ENCODE results near the gene TRIM15.

TRIM15 gene

DNA sequence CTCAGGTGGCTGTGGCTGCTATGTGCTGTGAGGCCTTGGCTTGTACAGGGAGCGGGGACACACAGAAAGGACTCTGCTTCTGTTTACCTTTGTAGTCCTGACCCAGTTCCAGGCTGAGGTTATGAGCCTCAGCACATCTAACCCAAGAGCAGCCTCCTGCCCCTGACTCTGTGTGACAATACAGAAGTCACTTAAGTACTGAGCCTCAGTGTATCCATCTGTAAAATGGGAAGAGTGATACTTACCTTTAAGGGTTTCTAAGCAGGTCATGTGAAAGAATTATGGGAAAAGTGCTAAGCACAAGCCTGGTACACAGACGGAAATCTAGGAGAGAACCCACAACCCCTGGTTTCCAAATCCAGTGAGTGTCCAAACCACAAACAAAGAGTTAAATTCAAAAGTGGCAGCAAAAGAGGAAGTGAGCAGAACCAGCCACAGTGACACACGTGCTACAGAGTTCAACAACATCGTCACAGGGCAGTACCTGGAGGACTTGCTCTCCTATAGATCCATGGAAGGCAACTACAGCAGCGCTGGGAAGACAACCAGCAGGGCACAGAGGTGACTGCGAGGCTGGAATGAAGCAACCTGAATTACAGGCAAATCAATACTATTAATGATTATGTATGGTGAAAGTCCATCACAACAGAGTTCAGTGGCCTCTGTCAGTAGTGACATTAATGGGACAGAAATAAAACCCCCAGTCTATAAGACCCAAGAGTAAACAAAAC is 37.4 kb downstream of the TRIM15 start:
- TF ChIP-seq, protein P1, sequence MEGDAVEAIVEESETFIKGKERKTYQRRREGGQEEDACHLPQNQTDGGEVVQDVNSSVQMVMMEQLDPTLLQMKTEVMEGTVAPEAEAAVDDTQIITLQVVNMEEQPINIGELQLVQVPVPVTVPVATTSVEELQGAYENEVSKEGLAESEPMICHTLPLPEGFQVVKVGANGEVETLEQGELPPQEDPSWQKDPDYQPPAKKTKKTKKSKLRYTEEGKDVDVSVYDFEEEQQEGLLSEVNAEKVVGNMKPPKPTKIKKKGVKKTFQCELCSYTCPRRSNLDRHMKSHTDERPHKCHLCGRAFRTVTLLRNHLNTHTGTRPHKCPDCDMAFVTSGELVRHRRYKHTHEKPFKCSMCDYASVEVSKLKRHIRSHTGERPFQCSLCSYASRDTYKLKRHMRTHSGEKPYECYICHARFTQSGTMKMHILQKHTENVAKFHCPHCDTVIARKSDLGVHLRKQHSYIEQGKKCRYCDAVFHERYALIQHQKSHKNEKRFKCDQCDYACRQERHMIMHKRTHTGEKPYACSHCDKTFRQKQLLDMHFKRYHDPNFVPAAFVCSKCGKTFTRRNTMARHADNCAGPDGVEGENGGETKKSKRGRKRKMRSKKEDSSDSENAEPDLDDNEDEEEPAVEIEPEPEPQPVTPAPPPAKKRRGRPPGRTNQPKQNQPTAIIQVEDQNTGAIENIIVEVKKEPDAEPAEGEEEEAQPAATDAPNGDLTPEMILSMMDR (IDR thresholded peaks at IDR 0.05) = no peak

GRCh38 chr6:30202366-30202765 is 39.0 kb downstream of the TRIM15 start:
- TF ChIP-seq, protein P1 (IDR thresholded peaks at IDR 0.05) = no peak

GRCh38 chr6:30204116-30204515 is 40.8 kb downstream of the TRIM15 start:
- TF ChIP-seq, protein P1 (IDR thresholded peaks at IDR 0.05) = no peak

GRCh38 chr6:30206152-30206551 is 42.8 kb downstream of the TRIM15 start:
- TF ChIP-seq, protein P1 (IDR thresholded peaks at IDR 0.05) = no peak

DNA sequence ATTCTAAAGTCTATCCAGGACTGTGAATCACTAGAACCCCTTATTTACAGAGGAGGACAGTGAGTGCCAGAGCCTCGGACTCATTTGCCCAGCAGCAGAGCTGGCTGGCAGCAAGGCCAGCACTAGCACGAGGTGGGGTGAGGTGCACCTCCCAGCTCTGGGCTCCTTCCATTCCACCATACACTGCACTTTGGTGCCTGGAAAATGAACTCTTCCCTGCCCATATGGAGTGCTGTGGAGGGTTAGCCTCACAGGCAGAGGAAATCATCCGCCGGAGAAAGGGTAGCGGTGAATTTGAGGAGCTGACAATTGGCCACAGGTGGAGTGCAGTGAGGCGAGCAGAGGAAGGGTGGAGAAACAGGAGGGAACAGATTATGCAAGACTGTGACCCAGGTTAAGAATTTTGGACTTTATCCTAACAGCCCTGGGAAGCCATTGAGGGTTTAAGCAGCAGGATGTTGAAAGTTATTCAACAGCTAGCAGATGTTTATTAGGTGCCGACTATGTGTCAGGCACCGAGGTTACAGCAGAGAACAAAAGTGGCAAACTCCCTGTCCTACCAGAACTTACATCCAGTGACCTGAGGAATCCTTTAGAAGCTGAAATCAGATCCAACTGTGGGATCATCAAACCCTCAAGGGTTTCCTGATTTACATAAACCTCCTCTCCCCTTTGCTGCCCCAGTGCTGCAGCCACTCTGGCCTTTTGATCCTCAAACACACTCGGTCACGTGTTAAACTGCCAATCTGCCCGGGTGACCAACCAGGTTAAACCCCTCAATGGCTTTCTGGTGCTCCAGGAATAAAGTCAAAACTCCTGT is 43.7 kb downstream of the TRIM15 start:
- TF ChIP-seq, protein P1 (IDR thresholded peaks at IDR 0.05) = no peak

DNA sequence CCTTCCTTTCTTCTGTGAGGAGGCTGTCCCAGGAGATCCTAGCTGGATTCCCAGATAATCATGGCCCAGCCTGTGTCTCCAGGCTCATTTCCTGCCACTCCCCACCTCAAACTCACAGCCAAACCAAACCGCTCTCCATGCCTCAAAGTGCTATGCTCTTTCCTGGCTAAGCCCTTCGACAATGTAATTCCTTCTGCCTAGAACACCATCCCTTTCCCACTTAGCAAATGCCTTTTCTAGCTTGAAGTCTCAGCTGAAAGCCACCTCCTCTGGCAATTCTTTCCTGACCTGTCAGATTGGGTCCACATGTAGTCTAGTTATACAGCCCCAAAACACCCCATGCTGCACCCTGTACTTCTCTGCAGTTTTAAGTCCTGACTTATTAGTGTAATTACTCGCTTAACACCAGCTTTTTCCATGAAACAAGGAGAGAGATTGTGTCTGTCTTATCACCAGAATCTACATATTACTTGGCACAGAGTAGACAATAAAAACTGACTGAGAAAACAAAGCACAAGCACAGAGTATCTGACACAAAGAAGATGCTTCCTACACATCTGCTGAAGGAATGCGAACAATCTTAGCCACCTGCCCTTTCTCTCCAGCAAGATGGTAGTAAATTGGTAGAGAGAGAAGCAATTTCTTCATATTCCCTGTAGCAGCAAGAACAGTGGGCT is 44.4 kb downstream of the TRIM15 start:
- TF ChIP-seq, protein P1 (IDR thresholded peaks at IDR 0.05) = no peak

- TF ChIP-seq, protein P1 (IDR thresholded peaks at IDR 0.05) = no peak
These were observed 48.0 kb downstream of the TRIM15 start for GRCh38 chr6:30211306-30211705.

Data from LNCAP (cell line).